Keratinocyte (primary cell): ENCODE measurements around the gene MORF4L1. TPM values are rescaled to one million over a fixed set of nuclear protein-coding genes. Genes with fewer than 3 reads are reported as not detected.

Experiments used
- DNase-seq: peaks from one replicate; pipeline ENCODE4 v3.0.0-alpha.2; 2011; ENCODE audit warnings: low read depth, missing footprints, low spot score
- FAIRE-seq: peaks from 2 replicates; lab custom pipeline; 2011; peaks lifted over from hg19 to GRCh38; lab: Jason Lieb, UNC
- H2AFZ ChIP-seq: 2 replicates; pipeline ENCODE4 v1.6.0; 2012; ENCODE audit warnings: low read length, control low read depth, inconsistent platforms; ENCODE audit not compliant: control insufficient read depth
- H3K27ac ChIP-seq: 2 replicates; pipeline ENCODE4 v1.5.1; 2011; ENCODE audit warnings: low read length; ENCODE audit not compliant: control insufficient read depth, insufficient read depth
- H3K27me3 ChIP-seq: 3 replicates; pipeline ENCODE4 v1.6.0; 2011; ENCODE audit warnings: low read length; ENCODE audit not compliant: control insufficient read depth, insufficient read depth; ENCODE audit errors: extremely low read depth
- H3K36me3 ChIP-seq, 2 experiments: 2 replicates in 1 of 2; 3 replicates in 1 of 2; pipeline ENCODE4 v1.5.1; 2011; ENCODE audit warnings: low read length in 2 of 2, mild to moderate bottlenecking in 1 of 2; ENCODE audit not compliant: control insufficient read depth in 2 of 2, insufficient read depth in 2 of 2; ENCODE audit errors: extremely low read depth in 1 of 2
- H3K4me1 ChIP-seq: 3 replicates; pipeline ENCODE4 v1.5.1; 2011; ENCODE audit warnings: low read length; ENCODE audit not compliant: control insufficient read depth, insufficient read depth; ENCODE audit errors: extremely low read depth
- H3K4me2 ChIP-seq: 3 replicates; pipeline ENCODE4 v1.6.0; 2011; ENCODE audit warnings: low read depth, low read length; ENCODE audit not compliant: control insufficient read depth, insufficient read depth; ENCODE audit errors: extremely low read depth
- H3K4me3 ChIP-seq, 3 experiments: fragments of 200-600 bp in 1 of 3; sonication (generic) in 1 of 3; 2 replicates in 2 of 3; 3 replicates in 1 of 3; pipeline ENCODE4 v1.5.1; 2011 to 2016; ENCODE audit warnings: low read length in 3 of 3, mild to moderate bottlenecking in 3 of 3, control low read depth in 2 of 3, inconsistent platforms in 1 of 3, low read depth in 1 of 3, mixed read lengths in 1 of 3, mixed run types in 1 of 3, moderate library complexity in 1 of 3; ENCODE audit not compliant: control insufficient read depth in 2 of 3, insufficient read depth in 2 of 3; ENCODE audit errors: extremely low read depth in 1 of 3
- H3K79me2 ChIP-seq: 2 replicates; pipeline ENCODE4 v1.6.0; 2012; ENCODE audit warnings: low read length; ENCODE audit not compliant: control insufficient read depth, insufficient read depth
- H3K9ac ChIP-seq: 3 replicates; pipeline ENCODE4 v1.6.0; 2011; ENCODE audit warnings: low read length; ENCODE audit not compliant: control insufficient read depth, insufficient read depth; ENCODE audit errors: extremely low read depth
- H3K9me1 ChIP-seq: 3 replicates; pipeline ENCODE4 v1.6.0; 2011; ENCODE audit warnings: low read length; ENCODE audit not compliant: control insufficient read depth, insufficient read depth; ENCODE audit errors: extremely low read depth
- H3K9me3 ChIP-seq: 2 replicates; pipeline ENCODE4 v1.5.1; 2012; ENCODE audit warnings: low read depth, low read length; ENCODE audit not compliant: control insufficient read depth
- H4K20me1 ChIP-seq: 3 replicates; pipeline ENCODE4 v1.6.0; 2011; ENCODE audit warnings: low read length; ENCODE audit not compliant: control insufficient read depth, insufficient read depth; ENCODE audit errors: extremely low read depth
- EZH2 ChIP-seq: IDR thresholded peaks from one replicate; pipeline ENCODE4 v1.6.1; 2012; ENCODE audit warnings: inconsistent platforms, mild to moderate bottlenecking, low read length, moderate library complexity
- dilution Hi-C: fragments of 300-500 bp; cut with MboI; formaldehyde crosslinking; loops from one replicate; pipeline ENCODE4 v1.7.0; 2020; ENCODE audit warnings: low sequenced_read_pairs; ENCODE audit not compliant: extremely low pct_ligation_motif_present
- polyA plus RNA-seq, 5 experiments: library from polyadenylated mRNA; depleted of rRNA in 3 of 5; stranded (reverse) in 3 of 5; stranded (forward) in 1 of 5; unstranded in 1 of 5; fragments of >200 nt; gene quantifications; 1 replicate in 1 of 5; 2 replicates in 3 of 5; 3 replicates in 1 of 5; pipeline versions ENCODE4 v1.2.1 to v1.2.3, GENCODE V29; 2011 to 2012; ENCODE audit warnings: missing spikeins in 2 of 5, low read depth in 1 of 5, low replicate concordance in 1 of 5
- TF ChIP-seq, protein P1 (sequence below), 3 experiments: IDR thresholded peaks in 1 of 3; conservative IDR thresholded peaks in 1 of 3; optimal IDR thresholded peaks in 1 of 3; 2 replicates in 2 of 3; 3 replicates in 1 of 3; pipeline versions ENCODE3 to v1.5.1; 2011; ENCODE audit warnings: low read length in 3 of 3, mild to moderate bottlenecking in 3 of 3, moderate library complexity in 2 of 3, control low read depth in 1 of 3, inconsistent platforms in 1 of 3; ENCODE audit not compliant: insufficient read depth in 2 of 3; ENCODE audit errors: extremely low read depth in 1 of 3

The MORF4L1 gene
- polyA plus RNA-seq, 1 donor (not counting 4 experiments of a cell fraction or from before 2014, with no cell fraction given) = 281 TPM

DNA sequence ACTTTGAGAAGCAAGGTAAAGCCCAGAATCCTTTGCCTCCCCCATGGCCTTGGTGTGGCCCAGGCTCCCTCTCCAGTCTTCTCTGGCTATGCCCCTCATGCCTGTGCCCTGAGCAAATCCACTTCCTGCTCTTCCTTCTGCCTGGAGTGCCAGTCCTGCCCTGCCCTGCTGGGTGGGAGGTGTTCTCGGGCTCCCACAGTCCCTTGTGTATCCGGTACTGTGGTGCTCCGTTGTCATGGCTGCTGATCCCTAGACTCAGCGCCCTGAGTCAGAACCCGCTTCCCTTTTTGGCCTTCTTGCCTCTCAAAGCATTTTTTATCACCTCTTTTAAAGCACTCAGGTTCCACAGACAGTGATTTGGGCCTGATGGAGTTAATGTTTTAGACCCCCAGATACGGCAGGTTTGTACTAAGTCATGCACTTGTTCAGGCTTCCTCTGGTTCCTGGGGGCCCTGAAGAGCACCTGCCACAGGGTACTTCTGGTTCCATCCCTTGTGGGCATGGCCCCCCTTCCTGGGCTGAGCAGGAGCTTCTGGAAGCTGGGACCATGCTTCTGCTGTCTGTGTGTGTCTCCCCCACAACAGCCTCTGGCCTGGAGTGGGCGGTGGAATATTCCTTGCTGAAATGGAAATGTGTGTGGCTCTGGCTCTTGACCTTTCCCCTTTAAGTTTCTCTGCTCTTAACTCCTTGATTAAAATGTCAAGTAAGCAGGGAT lies 31.9 kb upstream of the MORF4L1 start:
- Histone ChIP-seq H3K9ac (no peak overlapping the region), H3K4me3 (no peak overlapping the region), H3K4me2 (no peak overlapping the region), H2AFZ (peak overlapping the region; percentile 3), H3K79me2 (no peaks in the 10 kb centered on the region), H3K4me1 (no peaks in the 10 kb centered on the region), H4K20me1 (no peaks in the 10 kb centered on the region), H3K9me1 (no peaks in the 10 kb centered on the region), H3K36me3 (no peaks in the 10 kb centered on the region), H3K27ac (no peak overlapping the region), H3K27me3 (peaks cover 4% of the 10 kb centered on the region), H3K9me3 (no peaks in the 10 kb centered on the region)
- FAIRE-seq = no peak
- dilution Hi-C loops = no loop called here
- TF ChIP-seq EZH2 = no peak
- TF ChIP-seq, protein P1, sequence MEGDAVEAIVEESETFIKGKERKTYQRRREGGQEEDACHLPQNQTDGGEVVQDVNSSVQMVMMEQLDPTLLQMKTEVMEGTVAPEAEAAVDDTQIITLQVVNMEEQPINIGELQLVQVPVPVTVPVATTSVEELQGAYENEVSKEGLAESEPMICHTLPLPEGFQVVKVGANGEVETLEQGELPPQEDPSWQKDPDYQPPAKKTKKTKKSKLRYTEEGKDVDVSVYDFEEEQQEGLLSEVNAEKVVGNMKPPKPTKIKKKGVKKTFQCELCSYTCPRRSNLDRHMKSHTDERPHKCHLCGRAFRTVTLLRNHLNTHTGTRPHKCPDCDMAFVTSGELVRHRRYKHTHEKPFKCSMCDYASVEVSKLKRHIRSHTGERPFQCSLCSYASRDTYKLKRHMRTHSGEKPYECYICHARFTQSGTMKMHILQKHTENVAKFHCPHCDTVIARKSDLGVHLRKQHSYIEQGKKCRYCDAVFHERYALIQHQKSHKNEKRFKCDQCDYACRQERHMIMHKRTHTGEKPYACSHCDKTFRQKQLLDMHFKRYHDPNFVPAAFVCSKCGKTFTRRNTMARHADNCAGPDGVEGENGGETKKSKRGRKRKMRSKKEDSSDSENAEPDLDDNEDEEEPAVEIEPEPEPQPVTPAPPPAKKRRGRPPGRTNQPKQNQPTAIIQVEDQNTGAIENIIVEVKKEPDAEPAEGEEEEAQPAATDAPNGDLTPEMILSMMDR (optimal IDR thresholded peaks at IDR 0.05 in 1 of 3, IDR thresholded peaks at IDR 0.05 in 1 of 3, conservative IDR thresholded peaks at IDR 0.05 in 1 of 3; ENCODE audit: extremely low read depth in 1 of 3, insufficient read depth in 2 of 3, low read length in 3 of 3) = no peak
- no peak for DNase-seq

DNA sequence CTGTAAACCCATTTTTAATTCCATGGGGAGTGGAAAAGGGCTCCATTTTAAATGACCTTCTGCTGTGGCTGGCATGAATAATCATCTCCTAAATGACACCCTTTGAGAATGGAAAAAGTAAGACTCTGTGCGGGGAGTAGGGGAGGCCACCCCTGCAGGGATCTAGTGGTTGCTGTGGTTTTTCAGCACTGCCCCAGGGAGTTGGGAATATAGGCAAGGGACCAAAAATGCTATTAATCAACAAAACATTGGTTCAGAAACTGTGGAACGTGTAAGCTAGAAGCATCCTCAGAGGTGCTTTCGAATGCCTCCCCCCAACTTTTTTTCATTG lies 31.3 kb upstream of the MORF4L1 start:
- dilution Hi-C loops = no loop called here
- H3K27ac ChIP-seq = no peak overlapping the region
- TF ChIP-seq EZH2 = no peak

DNA sequence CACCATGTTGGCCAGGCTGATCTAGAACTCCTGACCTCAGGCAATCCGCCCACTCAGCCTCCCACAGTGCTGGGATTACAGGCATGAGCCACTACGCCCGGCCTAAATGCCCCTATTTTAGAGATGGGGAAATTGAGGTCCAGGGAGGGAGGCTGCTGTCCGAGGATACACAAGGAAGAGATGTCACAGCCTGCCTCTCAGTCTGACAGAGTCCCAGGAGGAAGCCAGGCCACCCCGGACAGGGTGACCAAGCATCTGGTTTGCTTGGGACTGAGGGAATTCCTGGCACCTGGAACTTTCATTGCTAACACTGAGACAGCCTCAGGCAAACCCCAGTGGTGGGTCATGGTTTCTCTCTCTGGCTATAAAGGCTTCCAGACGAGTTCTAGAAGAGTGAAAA lies 30.8 kb upstream of the MORF4L1 start:
- Histone ChIP-seq H4K20me1 (no peaks in the 10 kb centered on the region), H3K4me2 (no peak overlapping the region), H3K79me2 (no peaks in the 10 kb centered on the region), H3K27ac (no peak overlapping the region), H3K9ac (no peak overlapping the region), H3K9me3 (no peaks in the 10 kb centered on the region), H3K36me3 (no peaks in the 10 kb centered on the region), H2AFZ (no peak overlapping the region), H3K4me1 (no peaks in the 10 kb centered on the region), H3K27me3 (peaks cover 4% of the 10 kb centered on the region), H3K9me1 (no peaks in the 10 kb centered on the region), H3K4me3 (no peak overlapping the region)
- no peak for FAIRE-seq
- no peak for TF ChIP-seq EZH2
- TF ChIP-seq, protein P1 (optimal IDR thresholded peaks at IDR 0.05 in 1 of 3, IDR thresholded peaks at IDR 0.05 in 1 of 3, conservative IDR thresholded peaks at IDR 0.05 in 1 of 3; ENCODE audit: extremely low read depth in 1 of 3, insufficient read depth in 2 of 3, low read length in 3 of 3) = no peak
- no peak for DNase-seq
- dilution Hi-C loops = no loop called here

More for the DNA sequence above, 31.3 kb upstream of the MORF4L1 start:
- H3K9me3 ChIP-seq = no peaks in the 10 kb centered on the region
- no peak overlapping the region for H3K9ac ChIP-seq
- no peak overlapping the region for H3K4me3 ChIP-seq
- H4K20me1 ChIP-seq = no peaks in the 10 kb centered on the region
- DNase-seq (no peak), FAIRE-seq (no peak)
- H2AFZ ChIP-seq = no peak overlapping the region
- no peak overlapping the region for H3K4me2 ChIP-seq
- H3K36me3 ChIP-seq = no peaks in the 10 kb centered on the region
- H3K4me1 ChIP-seq = no peaks in the 10 kb centered on the region
- peaks cover 4% of the 10 kb centered on the region for H3K27me3 ChIP-seq
- H3K9me1 ChIP-seq = no peaks in the 10 kb centered on the region
- H3K79me2 ChIP-seq = no peaks in the 10 kb centered on the region
